IPS-18c (cell line): ENCODE results near the gene LRP1.

Experiments used
- H3K4me3 ChIP-seq: 2 replicates; pipeline ENCODE4 v1.7.0; 2013; ENCODE audit warnings: low read depth, mild to moderate bottlenecking, low read length, moderate library complexity; ENCODE audit not compliant: insufficient read depth
- H3K9me3 ChIP-seq: one replicate; pipeline ENCODE4 v1.6.1; 2013; ENCODE audit warnings: mild to moderate bottlenecking, low read length, moderate library complexity; ENCODE audit not compliant: control insufficient read depth, insufficient read depth

The LRP1 gene

DNA sequence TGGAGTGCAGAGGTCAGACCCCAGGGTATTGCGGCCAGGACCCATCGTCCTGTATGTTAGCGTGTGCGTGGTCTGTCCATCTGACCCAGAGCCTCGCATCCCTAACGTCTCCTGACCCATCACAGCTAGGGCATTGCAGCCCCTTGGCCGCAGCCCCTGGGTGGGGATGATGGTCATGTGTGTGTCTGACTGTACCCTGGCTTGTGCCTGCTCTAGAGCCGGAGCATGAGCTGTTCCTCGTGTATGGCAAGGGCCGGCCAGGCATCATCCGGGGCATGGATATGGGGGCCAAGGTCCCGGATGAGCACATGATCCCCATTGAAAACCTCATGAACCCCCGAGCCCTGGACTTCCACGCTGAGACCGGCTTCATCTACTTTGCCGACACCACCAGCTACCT lies 29.9 kb downstream of the LRP1 start:
- H3K4me3 ChIP-seq = no peak overlapping the region
- no peaks in the 10 kb centered on the region for H3K9me3 ChIP-seq

DNA sequence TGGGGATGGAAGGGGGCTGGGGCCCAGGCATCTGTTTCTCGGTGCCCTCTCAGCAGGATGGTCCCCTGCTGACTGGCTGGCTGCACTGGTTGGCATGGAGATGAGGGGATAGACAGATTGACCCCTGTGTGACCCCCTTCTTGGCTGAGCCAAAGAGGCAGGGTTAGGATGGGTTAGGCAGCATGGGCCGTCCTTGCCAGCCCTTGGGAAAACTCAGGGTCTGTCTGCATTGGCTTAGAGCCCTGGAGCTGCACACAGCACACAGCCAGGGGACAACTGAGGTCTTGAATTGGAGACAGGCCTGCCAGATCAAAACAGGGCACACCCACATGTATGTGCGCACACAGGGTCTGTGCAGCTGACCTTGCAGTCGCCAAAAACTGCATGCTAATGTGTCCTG lies 30.4 kb downstream of the LRP1 start:
- Histone ChIP-seq H3K4me3 (no peak overlapping the region), H3K9me3 (no peaks in the 10 kb centered on the region)

- Histone ChIP-seq H3K4me3 (no peak overlapping the region), H3K9me3 (no peaks in the 10 kb centered on the region)
Measured at GRCh38 chr12:57159311-57159710, 31.0 kb downstream of the LRP1 start.

DNA sequence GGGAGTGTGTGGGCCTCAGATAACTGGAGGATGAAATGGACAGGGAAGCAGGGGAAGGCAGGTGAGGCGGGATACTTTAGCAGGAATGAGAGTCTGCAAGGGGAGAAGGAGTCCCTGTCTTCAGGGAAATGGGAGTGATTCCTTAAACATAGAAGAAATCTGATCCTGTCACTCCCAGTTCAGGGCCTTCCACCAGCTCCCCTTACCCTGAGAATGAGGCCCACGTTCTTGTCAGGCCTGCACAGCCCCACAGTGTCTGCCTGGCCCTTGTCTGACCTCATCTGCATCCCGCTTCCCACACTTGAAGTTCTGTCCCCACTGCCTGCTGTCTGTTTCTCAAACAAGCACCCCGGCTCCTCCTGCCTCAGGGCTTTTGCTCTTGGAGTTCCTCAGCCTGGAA lies 31.8 kb downstream of the LRP1 start:
- no peak overlapping the region for H3K4me3 ChIP-seq
- no peaks in the 10 kb centered on the region for H3K9me3 ChIP-seq

DNA sequence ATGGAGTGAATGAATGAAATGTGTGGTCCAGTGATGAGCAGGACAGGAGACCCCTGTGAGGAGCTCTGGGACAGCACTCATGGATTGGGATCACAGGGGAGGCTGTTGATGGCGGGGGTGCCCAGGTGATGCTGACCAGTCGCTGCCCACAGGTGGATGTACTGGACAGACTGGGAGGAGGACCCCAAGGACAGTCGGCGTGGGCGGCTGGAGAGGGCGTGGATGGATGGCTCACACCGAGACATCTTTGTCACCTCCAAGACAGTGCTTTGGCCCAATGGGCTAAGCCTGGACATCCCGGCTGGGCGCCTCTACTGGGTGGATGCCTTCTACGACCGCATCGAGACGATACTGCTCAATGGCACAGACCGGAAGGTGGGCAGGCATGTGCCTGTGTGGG lies 32.5 kb downstream of the LRP1 start:
- H3K9me3 ChIP-seq = no peaks in the 10 kb centered on the region
- no peak overlapping the region for H3K4me3 ChIP-seq

DNA sequence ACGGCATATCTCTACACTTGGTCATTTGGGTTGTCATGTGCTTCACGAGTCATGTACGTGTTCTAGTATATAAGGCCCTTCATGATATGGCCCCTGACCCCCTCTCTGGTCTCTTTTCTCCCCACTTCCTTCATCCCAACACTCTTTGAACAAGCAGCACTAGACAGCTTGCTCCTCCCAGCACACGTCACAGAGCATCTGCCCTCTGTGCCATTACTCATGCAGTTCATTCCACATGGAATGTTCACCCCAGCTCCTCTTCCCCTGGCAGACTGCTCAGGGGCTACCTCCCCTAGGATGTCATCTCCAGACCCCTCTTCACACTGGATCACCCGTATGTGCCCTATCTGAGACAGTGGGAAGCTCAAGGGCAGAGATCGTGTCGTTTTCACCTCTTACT lies 33.2 kb downstream of the LRP1 start:
- no peak overlapping the region for H3K4me3 ChIP-seq
- H3K9me3 ChIP-seq = no peaks in the 10 kb centered on the region

- H3K4me3 ChIP-seq = no peak overlapping the region
- no peaks in the 10 kb centered on the region for H3K9me3 ChIP-seq
Measured at GRCh38 chr12:57162553-57163125, 34.4 kb downstream of the LRP1 start.

- Histone ChIP-seq H3K4me3 (no peak overlapping the region), H3K9me3 (no peaks in the 10 kb centered on the region)
Measured at GRCh38 chr12:57164454-57164853, 36.2 kb downstream of the LRP1 start.

GRCh38 chr12:57164966-57165625 lies 36.8 kb downstream of the LRP1 start:
- H3K9me3 ChIP-seq = no peaks in the 10 kb centered on the region
- no peak overlapping the region for H3K4me3 ChIP-seq

- H3K4me3 ChIP-seq = no peak overlapping the region
- no peaks in the 10 kb centered on the region for H3K9me3 ChIP-seq
Measured at GRCh38 chr12:57165741-57166140, 37.5 kb downstream of the LRP1 start.

DNA sequence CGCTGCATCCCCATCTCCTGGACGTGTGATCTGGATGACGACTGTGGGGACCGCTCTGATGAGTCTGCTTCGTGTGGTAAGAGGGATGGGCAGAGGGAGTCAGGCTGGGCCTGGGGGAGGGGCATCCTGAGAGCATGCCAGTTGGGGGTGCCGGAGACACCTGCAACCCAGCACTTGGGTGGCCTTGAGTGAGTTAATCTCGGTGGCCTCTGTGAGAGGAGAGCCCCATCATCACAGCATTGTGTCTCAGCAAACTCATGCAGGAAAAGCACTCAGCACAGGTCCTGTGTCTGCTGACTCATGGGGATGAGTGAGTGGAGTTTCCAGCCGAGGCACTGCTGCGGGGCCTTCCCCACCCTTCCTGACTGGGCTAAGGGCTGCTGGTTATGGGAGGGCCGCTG lies 38.7 kb downstream of the LRP1 start:
- Histone ChIP-seq H3K4me3 (no peak overlapping the region), H3K9me3 (no peaks in the 10 kb centered on the region)

GRCh38 chr12:57168058-57168457 lies 39.8 kb downstream of the LRP1 start:
- no peak overlapping the region for H3K4me3 ChIP-seq
- H3K9me3 ChIP-seq = no peaks in the 10 kb centered on the region

GRCh38 chr12:57169046-57169795 lies 40.9 kb downstream of the LRP1 start:
- H3K9me3 ChIP-seq = no peaks in the 10 kb centered on the region
- H3K4me3 ChIP-seq = no peak overlapping the region

GRCh38 chr12:57169969-57170368 lies 41.7 kb downstream of the LRP1 start:
- H3K9me3 ChIP-seq = no peaks in the 10 kb centered on the region
- no peak overlapping the region for H3K4me3 ChIP-seq

- Histone ChIP-seq H3K4me3 (no peak overlapping the region), H3K9me3 (no peaks in the 10 kb centered on the region)
Measured at GRCh38 chr12:57170408-57170807, 42.1 kb downstream of the LRP1 start.

GRCh38 chr12:57170927-57171326 lies 42.6 kb downstream of the LRP1 start:
- Histone ChIP-seq H3K4me3 (no peak overlapping the region), H3K9me3 (no peaks in the 10 kb centered on the region)

- Histone ChIP-seq H3K9me3 (no peaks in the 10 kb centered on the region), H3K4me3 (no peak overlapping the region)
Measured at GRCh38 chr12:57171668-57172067, 43.4 kb downstream of the LRP1 start.

- H3K9me3 ChIP-seq = peaks cover 2% of the 10 kb centered on the region
- no peak overlapping the region for H3K4me3 ChIP-seq
Measured at GRCh38 chr12:57173089-57173488, 44.8 kb downstream of the LRP1 start.
